ENCODE data around the gene IFT57.

The IFT57 gene

DNA sequence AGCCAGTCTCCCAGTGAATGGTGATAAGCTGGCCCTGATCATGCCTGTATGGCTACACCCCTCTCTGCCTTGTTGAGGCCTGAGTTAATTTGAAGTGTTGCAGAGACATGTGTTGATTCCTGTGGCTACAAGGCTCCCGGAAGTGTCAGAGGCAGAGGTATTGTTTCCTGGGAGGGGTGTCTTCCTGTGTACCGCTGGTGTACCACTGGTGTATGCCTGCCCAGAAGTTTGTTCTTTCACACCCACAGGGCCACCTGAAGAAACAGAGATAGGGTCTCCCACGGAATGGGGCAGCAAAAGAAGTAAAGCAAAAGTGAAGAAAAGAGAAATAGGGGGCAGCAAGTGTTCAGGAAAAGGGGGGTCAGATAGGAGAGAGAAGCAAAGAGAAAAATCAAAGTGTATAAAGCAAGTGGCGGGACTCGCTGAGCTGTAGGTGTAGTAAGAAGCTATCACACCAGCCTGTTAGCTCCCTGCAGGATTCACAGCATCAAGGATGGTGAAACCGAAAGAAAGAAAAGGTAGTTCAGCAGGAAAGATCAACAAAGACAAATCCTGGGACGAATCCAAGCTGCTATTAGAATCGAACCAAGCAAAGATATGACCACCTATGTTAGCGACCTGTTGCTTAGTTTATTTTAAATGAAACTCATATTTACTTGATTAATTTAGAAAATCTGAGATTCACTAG is 94.8 kb downstream of the IFT57 start:
- DNase-seq (ENCODE audit: low read depth in 4 of 4, low spot score in 1 of 4): peak in 2 of 4 experiments; percentile 17 to 23

DNA sequence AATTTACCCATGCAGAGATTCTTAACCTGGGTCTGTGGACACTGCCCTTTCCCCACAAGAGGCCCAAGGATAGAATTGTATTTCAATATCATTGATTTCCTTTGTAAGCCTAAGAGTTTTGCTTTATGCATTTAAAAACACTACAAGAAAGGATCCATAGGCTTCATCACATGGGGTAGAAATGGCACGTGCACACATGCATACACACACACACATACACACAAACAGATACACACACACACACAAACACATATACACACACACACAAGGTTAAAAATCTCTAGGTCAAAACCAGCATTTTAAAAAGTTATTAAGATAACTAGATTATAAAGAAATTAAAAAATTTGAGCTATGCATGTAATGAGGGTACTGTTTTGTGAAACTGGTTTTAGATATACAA is 95.9 kb downstream of the IFT57 start:
- DNase-seq (ENCODE audit: low read depth in 4 of 4, low spot score in 1 of 4): no peak

DNA sequence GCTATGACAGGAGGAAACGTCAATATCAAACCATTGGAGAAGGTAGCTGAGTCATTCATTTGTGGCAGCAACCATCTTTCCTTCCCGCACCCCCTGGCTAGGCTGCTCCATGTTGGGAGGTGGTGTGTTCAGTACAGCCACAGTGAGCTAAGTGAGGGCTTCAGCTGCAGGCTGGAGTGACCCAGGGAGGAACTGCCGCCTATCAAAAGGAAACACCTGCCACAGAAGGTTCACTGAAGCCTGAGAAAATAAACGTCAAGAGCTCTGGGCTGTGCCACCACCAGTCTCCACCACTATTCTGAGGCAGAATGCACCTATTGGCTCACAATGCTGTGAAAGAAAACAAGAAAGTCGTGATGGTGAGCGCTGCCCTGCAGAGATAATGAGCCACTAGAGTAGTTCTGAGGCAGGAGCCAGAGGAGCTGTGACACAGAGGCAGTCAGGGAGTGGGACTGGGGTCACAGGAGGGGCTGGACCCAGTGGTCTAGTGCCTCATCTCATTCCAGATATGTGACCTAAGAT is 96.6 kb downstream of the IFT57 start:
- DNase-seq (ENCODE audit: low read depth in 4 of 4, low spot score in 1 of 4): peak in 3 of 4 experiments; percentile 27 to 32 (median 29)

DNA sequence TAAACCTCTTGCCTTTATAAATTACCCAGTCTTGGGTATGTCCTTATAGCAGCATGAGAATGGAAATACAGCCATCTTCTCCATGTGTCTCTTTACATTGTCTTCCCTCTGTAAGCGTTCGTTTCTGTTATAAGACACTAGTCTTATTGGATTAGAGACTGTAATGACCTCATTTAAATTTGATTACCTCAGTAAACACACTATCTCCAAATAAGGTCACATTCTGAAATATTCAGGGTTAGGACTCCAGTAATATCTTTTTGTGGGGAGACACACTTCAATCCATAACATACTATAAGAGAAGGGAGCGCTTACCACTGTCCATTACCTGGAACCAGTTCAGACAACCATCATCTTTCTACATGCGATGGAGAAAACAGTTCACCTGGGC is 97.1 kb downstream of the IFT57 start:
- DNase-seq (ENCODE audit: low read depth in 4 of 4, low spot score in 1 of 4): no peak

DNA sequence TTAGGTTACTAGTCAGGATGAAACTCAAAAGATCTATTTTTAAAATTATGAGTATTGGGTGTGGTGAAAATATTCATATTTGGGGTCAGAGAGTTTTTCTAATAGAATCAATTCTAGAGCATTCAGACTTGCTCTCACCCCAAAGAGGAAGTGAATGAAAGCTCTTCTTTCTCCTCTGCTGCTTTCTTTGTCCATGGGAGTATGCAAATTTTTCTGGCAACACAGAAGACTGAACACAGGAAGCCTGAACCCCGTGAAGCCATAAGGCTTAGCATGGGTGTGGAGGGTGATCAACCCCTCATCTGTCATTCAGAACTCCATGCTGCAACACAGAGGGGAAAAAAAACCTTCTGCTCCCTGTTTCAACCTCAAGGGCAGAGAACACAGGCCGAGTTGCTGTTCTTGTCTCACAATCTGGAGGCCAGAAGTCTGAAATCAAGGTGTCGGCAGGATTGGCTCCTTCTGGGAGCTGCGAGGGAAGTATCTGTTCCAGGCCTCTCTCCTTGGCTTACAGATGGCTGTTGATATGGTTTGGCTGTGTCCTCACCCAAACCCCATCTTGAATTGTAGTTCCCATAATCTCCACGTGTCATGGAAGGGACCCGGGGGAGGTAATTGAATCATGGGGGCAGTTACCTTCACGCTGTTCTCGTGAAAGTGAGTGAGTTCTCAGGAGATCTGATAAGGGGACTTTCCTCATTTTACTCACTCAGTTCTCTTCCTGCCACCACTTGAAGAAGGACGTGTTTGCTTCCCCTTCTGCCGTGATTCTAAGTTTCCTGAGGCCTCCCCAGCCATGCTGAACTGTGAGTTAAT is 97.7 kb downstream of the IFT57 start:
- DNase-seq (ENCODE audit: low read depth in 4 of 4, low spot score in 1 of 4): peak; percentile 39 to 56 (median 46)

DNA sequence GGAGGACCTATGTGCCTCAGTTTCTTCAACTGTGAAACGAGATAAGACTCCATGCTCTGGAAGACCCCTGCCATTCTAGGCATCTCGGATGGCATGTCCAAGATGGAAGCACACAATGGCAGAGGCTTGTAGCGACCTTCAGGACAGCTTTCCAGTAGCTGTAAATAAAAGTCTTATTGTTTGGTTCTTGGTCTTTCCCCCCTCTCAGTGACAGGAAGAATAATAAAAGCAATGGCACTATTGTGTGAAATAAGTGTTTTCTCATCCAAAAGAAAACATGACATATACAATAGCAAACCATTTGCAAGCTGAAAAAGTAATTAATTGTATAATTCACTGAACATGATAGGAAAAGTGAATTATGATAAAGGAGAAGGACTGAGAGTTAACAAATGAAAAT is 98.9 kb downstream of the IFT57 start:
- DNase-seq (ENCODE audit: low read depth in 4 of 4, low spot score in 1 of 4): no peak

DNA sequence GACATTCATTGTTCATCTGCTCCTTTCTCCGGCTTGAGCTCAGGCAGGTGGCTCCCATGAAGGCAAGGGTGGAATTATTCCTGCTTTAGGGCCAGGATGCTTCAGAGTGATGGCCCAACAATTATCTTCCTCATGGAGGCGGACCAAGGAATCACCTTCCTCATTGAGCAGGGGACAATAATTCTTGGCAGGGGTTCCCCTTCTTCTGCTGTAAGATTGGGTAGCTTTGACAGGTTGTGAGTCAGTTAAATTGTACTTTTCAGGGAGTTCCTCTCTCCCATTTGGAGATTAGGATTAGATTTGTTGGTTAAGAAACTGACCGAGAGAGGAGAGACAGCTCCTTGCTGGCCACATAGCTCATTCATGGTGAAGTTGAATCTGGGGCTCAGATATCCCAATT is 99.9 kb downstream of the IFT57 start:
- no peak for DNase-seq (ENCODE audit: low read depth in 4 of 4, low spot score in 1 of 4)

DNA sequence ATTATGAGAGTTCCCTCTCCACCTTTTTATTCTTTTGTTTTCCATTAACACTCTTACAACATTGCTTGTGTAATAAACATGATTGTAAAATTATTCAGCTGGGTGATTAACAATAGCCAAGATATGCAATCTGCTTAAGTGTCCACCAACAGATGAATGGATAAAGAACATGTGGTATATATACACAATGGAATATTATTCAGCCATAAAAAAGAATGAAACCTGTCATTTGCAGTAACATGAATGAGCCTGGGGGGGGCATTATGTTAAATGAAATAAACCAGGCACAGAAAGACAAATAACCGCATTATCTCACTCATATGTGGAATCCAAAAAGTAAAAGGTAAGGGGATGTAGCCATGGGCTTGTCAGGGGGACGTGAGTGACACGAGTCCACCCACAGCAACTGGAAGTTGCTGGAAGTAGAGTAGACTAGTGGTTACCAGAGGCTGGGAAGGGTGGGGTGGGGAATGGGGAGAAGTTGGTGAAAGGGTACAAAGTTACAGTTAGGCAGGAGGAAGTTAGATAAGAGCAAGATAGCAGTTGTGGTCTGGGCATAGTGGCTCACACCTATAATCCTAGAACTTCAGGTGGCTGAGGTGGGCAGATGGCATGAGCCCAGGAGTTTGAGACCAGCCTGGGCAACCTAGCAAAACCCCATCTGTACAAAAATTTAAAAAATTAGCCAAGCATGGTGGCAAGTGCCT is 102.7 kb downstream of the IFT57 start:
- no peak for DNase-seq (ENCODE audit: low read depth in 4 of 4, low spot score in 1 of 4)

DNA sequence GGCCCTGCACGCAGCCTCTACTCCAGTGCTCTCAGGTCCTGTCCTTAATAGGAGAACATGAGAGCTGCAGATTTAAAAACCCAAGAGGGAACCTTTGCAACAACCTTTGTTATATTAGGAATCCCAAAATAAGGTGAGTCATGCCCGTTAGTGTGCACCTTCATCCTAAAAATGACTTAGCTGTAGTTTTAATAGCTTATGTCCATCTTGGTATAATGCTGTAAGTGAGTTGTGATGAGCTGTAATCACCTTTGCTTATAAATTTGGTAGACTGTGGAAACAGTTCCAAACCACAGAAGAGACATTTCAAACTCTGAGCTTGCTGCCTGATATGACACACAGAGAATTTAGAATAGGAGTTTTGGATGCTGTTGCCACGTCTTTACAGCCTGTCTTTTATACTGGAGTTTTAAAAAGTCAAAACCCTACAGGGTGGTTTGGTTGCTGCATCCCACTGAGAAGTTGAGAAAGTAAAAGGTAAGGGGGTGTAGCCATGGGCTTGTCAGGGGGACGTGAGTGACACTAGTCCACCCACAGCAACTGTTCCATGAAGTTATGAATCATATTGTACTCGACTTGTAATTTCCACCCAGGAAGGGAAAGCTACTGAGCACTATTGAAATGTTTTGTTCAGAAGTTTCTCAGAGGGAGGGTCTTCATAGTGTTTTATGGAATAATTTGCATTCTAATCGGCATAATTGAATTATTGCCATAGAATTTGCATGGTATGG is 104.0 kb downstream of the IFT57 start:
- DNase-seq (ENCODE audit: low read depth in 4 of 4, low spot score in 1 of 4): no peak

DNA sequence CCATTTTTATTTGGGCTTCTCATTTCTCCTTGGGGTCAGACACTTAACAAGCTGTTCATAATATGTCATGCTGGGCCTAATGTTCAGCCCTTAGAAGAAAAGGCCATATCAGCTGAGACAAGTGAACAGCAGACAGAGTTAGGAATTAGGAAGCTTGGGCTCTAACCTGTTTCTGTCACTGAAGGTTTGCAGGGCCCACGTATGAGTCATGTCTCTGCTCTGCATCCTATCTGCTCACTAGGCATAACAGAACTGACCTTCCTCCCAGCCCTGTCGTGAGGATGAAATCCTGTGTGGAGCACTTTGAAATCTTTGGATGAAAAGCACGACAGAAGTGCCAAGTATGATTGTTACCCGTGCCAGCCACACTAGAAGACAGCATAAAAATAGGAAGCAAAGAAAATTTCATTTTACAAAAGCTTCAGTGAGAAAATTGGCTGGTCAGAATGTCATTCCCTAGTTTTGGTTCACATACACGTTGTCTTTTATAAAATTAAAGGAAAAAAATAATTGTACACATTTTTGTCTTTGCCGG is 104.9 kb downstream of the IFT57 start:
- DNase-seq (ENCODE audit: low read depth in 4 of 4, low spot score in 1 of 4): no peak

DNA sequence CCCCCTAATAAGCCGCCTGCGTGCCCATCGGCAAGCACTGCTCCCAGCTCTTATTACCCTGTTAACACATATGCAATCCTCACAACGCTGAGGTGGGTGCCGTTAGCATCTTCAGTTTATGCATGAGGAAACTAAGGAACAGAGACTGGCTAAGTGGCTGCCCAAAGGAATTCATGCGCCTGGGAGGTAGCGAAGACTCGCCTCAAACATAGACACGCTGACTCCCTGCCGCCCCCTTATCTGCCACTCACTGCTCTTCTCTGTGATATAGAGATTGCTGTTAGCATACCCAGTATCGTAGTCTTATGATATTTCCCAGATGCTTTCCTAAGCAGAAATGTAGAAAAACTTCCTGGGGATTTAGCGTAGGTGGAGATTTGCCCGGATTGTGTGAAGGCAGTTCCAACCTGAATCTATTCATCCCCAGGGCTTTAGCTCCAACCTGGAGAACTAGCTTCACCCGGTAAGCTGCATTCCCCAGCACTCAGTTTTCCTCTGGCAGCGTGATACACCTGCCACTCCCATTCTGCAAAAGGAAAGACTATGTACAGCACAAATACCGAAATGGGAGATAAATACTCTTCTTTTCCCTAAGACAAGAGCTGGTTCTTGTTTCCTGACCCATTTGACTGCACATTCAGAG is 107.7 kb downstream of the IFT57 start:
- no peak for DNase-seq (ENCODE audit: low read depth in 4 of 4, low spot score in 1 of 4)

DNA sequence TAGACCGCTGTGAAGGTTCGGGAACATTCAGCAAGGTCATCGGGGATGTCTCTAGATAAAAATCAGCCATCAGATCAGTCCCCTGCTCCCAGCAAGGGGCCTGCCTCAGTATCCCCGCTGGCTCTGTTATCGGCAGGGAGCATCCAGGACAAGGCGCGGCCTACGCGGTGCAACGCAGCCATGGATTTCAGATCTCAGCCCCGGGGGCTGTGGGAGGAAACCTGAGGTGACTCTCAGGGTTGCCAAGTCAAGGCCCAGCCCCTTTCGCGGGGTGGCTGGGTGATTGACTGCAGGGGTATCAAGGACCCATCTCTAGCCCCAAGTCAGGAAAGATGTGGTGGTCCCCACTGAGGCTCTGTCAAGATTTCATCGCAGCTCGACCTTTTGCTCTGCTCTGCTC is 108.2 kb downstream of the IFT57 start:
- no peak for DNase-seq (ENCODE audit: low read depth in 4 of 4, low spot score in 1 of 4)

DNA sequence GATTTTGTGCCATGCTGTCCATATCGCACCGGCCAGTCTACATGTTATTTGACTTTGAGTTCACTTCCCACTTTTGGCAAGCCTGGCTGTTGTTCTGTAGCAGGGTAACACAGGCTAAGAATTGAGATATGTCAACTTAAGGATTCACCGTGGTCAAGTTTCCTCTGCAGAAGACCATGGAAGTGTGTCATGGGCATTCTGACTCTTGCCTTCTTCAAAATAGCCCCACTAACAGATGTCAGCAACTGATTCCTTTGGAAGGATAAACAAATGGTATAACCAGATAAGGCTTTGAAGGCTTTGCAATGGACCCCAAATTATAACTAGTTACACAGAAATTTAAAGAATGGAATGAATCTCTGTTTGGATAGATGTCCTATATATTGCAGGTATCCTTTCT is 111.3 kb downstream of the IFT57 start:
- DNase-seq (ENCODE audit: low read depth in 4 of 4, low spot score in 1 of 4): no peak

Data from stimulated activated CD4-positive, alpha-beta T cell treated with anti-CD3 and anti-CD28 coated beads, Interleukin-1b, Interleukin-23, amount 100 ng/mL, for 24 hours (primary cell).